ENCODE data around the gene MED13.
"Not testable (repeated sequence)": the region's sequence is repeated elsewhere in the genome, so short reads cannot be mapped to it uniquely, and the experiment has no call there.

- TF ChIP-seq POLR2A (IDR thresholded peaks at IDR 0.05); CTCF (IDR thresholded peaks at IDR 0.05); POLR2AphosphoS5 (IDR thresholded peaks at IDR 0.05; ENCODE audit: insufficient read depth in 1 of 2, low read depth in 1 of 2): not testable (repeated sequence)
These were observed 170.8 kb downstream of the MED13 start for GRCh38 chr17:61894310-61894709.

Measured in vagina (tissue), 2 donors.